22Rv1 (cell line): Measurements from ENCODE around the gene NET1.

Experiments used
- CTCF ChIP-seq: fragments of 450-650 bp; IDR thresholded peaks from 2 replicates; pipeline ENCODE4 v1.5.1; 2017; ENCODE audit warnings: mild to moderate bottlenecking
- ZFX ChIP-seq: fragments of 450-650 bp; IDR thresholded peaks from 2 replicates; pipeline ENCODE4 v1.6.1; 2017; ENCODE audit warnings: antibody characterized with exemption, borderline replicate concordance

GRCh38 chr10:5390607-5391205 lies 21.7 kb upstream of the NET1 start:
- TF ChIP-seq CTCF (no peak), ZFX (no peak)
